ENCODE measurements around the gene ZC3H13.

ZC3H13 gene

GRCh38 chr13:46045424-46045823 is 7.1 kb downstream of the ZC3H13 start:
- POLR2A ChIA-PET: no interaction called here
- no peaks in the 10 kb centered on the region for H3K9me3 ChIP-seq (ENCODE audit: control insufficient read depth, insufficient read depth, low read depth, low read length)
- H3K4me3 ChIP-seq (ENCODE audit: low read depth, low read length): no peak overlapping the region
- H3K27ac ChIP-seq (ENCODE audit: extremely low read depth, low read depth, low read length): no peak overlapping the region
- CTCF ChIA-PET: no interaction called here
- peaks cover 0 to 15% of the 10 kb centered on the region in 2 experiments; a peak in 1 of 3 replicates for H3K36me3 ChIP-seq (ENCODE audit: control insufficient read depth in 2 of 2, insufficient read depth in 1 of 2, low read length in 2 of 2)
- TF ChIP-seq, protein P1, sequence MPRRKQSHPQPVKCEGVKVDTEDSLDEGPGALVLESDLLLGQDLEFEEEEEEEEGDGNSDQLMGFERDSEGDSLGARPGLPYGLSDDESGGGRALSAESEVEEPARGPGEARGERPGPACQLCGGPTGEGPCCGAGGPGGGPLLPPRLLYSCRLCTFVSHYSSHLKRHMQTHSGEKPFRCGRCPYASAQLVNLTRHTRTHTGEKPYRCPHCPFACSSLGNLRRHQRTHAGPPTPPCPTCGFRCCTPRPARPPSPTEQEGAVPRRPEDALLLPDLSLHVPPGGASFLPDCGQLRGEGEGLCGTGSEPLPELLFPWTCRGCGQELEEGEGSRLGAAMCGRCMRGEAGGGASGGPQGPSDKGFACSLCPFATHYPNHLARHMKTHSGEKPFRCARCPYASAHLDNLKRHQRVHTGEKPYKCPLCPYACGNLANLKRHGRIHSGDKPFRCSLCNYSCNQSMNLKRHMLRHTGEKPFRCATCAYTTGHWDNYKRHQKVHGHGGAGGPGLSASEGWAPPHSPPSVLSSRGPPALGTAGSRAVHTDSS (tag by site-specific recombination; IDR thresholded peaks at IDR 0.05): no peak
- peak; percentile 66 for TF ChIP-seq PRDM6 (tag by site-specific recombination; IDR thresholded peaks at IDR 0.05)
- peaks cover 5% of the 10 kb centered on the region for H3K4me1 ChIP-seq (ENCODE audit: control insufficient read depth, insufficient read depth, low read length)

GRCh38 chr13:46043647-46044046 is 8.9 kb downstream of the ZC3H13 start:
- ChIA-PET POLR2A (no interaction called here), CTCF (no interaction called here)
- peaks cover 0 to 24% of the 10 kb centered on the region in 2 experiments; a peak in 2 of 3 replicates for H3K36me3 ChIP-seq (ENCODE audit: control insufficient read depth in 2 of 2, insufficient read depth in 1 of 2, low read length in 2 of 2)
- no peaks in the 10 kb centered on the region for H3K9me3 ChIP-seq (ENCODE audit: control insufficient read depth, insufficient read depth, low read depth, low read length)
- peaks cover 5% of the 10 kb centered on the region for H3K4me1 ChIP-seq (ENCODE audit: control insufficient read depth, insufficient read depth, low read length)
- TF ChIP-seq ZNF404 (tag by site-specific recombination; IDR thresholded peaks at IDR 0.05): no peak
- no peak for TF ChIP-seq ZNF670 (tag by site-specific recombination; IDR thresholded peaks at IDR 0.05; ENCODE audit: low read depth)
- TF ChIP-seq YY1 (tag by site-specific recombination; IDR thresholded peaks at IDR 0.05): no peak
- TF ChIP-seq ZNF529 (tag by site-specific recombination; IDR thresholded peaks at IDR 0.05; ENCODE audit: insufficient replicate concordance): no peak
- no peak for TF ChIP-seq ZBTB17 (tag by site-specific recombination; IDR thresholded peaks at IDR 0.05)
- TF ChIP-seq ZNF792 (tag by site-specific recombination; IDR thresholded peaks at IDR 0.05): no peak
- no peak for TF ChIP-seq KLF10 (tag by site-specific recombination; IDR thresholded peaks at IDR 0.05)
- TF ChIP-seq ZNF2 (tag by site-specific recombination; IDR thresholded peaks at IDR 0.05): no peak
- TF ChIP-seq, protein P2, sequence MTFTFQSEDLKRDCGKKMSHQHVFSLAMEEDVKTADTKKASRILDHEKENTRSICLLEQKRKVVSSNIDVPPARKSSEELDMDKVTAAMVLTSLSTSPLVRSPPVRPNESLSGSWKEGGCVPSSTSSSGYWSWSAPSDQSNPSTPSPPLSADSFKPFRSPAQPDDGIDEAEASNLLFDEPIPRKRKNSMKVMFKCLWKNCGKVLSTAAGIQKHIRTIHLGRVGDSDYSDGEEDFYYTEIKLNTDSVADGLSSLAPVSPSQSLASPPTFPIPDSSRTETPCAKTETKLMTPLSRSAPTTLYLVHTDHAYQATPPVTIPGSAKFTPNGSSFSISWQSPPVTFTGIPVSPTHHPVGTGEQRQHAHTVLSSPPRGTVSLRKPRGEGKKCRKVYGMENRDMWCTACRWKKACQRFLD (tag by site-specific recombination; IDR thresholded peaks at IDR 0.05): no peak
- TF ChIP-seq ZBTB21 (tag by site-specific recombination; IDR thresholded peaks at IDR 0.05): no peak
- no peak for TF ChIP-seq ZNF639 (tag by site-specific recombination; IDR thresholded peaks at IDR 0.05)
- no peak for TF ChIP-seq ZNF175 (tag by site-specific recombination; IDR thresholded peaks at IDR 0.05)
- TF ChIP-seq ZNF768 (tag by site-specific recombination; IDR thresholded peaks at IDR 0.05): no peak
- TF ChIP-seq ZNF248 (tag by site-specific recombination; IDR thresholded peaks at IDR 0.05): no peak
- TF ChIP-seq ZNF433 (tag by site-specific recombination; IDR thresholded peaks at IDR 0.05; ENCODE audit: low read depth): no peak
- no peak for TF ChIP-seq ZNF138 (tag by site-specific recombination; IDR thresholded peaks at IDR 0.05; ENCODE audit: borderline replicate concordance)
- no peak overlapping the region for H3K27ac ChIP-seq (ENCODE audit: extremely low read depth, low read depth, low read length)
- no peak overlapping the region for H3K4me3 ChIP-seq (ENCODE audit: low read depth, low read length)
